ENCODE measurements around the gene APH1B.
"Not testable (repeated sequence)": the region's sequence is repeated elsewhere in the genome, so short reads cannot be mapped to it uniquely, and the experiment has no call there.

The APH1B gene

DNA sequence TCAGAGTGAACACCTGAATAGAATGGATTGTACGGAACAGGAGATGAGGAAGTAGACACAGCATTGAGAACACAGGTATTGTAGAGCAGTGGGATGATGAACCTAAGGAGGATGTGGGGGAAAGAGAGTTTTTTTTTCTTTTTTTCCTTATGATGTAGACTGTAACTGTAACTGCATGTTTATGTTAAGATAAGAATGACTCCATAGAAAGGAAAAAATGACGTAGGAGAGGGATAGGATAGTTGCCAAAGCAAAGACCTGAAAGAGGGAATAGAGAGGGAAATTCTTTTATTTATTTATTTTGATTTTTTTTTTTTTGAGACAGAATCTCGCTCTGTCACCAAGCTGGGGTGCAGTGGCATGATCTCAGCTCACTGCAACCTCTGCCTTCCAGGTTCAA lies 33.2 kb downstream of the APH1B start:
- no peak for DNase-seq
- Histone ChIP-seq H3K27ac (no peak overlapping the region), H3K27me3 (replicated peaks) (no peaks in the 10 kb centered on the region), H3K4me3 (ENCODE audit: low read depth, low read length) (no peak overlapping the region), H3K36me3 (replicated peaks) (peaks cover 6% of the 10 kb centered on the region)
- in situ Hi-C loops (cut with HindIII; ENCODE audit: low pct_ligation_motif_present, low sequenced_read_pairs), result no loop called here
- TF ChIP-seq, protein P1, sequence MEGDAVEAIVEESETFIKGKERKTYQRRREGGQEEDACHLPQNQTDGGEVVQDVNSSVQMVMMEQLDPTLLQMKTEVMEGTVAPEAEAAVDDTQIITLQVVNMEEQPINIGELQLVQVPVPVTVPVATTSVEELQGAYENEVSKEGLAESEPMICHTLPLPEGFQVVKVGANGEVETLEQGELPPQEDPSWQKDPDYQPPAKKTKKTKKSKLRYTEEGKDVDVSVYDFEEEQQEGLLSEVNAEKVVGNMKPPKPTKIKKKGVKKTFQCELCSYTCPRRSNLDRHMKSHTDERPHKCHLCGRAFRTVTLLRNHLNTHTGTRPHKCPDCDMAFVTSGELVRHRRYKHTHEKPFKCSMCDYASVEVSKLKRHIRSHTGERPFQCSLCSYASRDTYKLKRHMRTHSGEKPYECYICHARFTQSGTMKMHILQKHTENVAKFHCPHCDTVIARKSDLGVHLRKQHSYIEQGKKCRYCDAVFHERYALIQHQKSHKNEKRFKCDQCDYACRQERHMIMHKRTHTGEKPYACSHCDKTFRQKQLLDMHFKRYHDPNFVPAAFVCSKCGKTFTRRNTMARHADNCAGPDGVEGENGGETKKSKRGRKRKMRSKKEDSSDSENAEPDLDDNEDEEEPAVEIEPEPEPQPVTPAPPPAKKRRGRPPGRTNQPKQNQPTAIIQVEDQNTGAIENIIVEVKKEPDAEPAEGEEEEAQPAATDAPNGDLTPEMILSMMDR (IDR thresholded peaks at IDR 0.05; ENCODE audit: low read depth, low read length, missing control alignments), result no peak

DNA sequence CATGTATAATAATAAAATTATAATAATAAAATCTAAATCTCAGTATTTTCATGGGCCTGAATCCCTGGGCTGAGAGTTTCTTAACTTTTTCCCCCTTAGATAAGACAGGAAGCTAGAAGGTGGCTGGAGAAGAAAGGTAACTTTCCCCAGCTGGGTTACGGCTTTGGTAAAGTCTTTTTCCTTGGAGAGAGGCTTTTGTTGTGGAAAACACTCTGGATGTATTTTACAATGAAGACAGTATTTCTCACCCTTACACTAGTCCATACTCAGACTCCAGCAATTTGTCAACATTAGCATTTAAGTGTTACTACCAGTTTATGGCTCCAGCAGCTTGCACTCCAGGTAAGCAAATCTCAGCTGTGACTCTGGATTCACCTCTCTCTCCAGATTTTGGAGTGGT lies 34.9 kb downstream of the APH1B start:
- Histone ChIP-seq H3K27ac (no peak overlapping the region), H3K27me3 (replicated peaks) (no peaks in the 10 kb centered on the region), H3K36me3 (replicated peaks) (no peaks in the 10 kb centered on the region), H3K4me3 (ENCODE audit: low read depth, low read length) (no peak overlapping the region)
- TF ChIP-seq, protein P1 (IDR thresholded peaks at IDR 0.05; ENCODE audit: low read depth, low read length, missing control alignments), result no peak
- no peak for DNase-seq
- in situ Hi-C loops (cut with HindIII; ENCODE audit: low pct_ligation_motif_present, low sequenced_read_pairs), result no loop called here

DNA sequence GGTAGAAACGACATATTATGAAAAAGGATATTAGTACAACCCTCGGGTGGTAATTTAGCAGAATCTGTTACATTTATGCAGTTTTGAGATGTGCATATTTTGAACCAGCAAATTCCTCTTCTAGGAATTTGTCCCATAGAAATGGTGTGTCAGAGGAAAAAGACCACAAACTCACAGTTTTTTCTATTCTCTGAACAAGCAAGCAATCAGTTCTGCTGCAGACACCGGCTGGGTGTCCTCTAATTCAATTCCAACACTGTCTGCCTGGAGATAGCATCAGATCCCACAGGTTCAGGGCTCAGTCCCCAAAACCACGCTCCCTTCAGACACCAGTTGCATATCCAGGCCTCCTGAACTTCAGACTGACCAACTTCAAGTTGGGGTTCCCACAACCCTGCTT lies 36.4 kb downstream of the APH1B start:
- no peak overlapping the region for H3K27ac ChIP-seq
- H3K36me3 ChIP-seq (replicated peaks), result no peaks in the 10 kb centered on the region
- H3K27me3 ChIP-seq (replicated peaks), result no peaks in the 10 kb centered on the region
- in situ Hi-C loops (cut with HindIII; ENCODE audit: low pct_ligation_motif_present, low sequenced_read_pairs), result no loop called here
- H3K4me3 ChIP-seq (ENCODE audit: low read depth, low read length), result no peak overlapping the region
- DNase-seq, result no peak
- TF ChIP-seq, protein P1 (IDR thresholded peaks at IDR 0.05; ENCODE audit: low read depth, low read length, missing control alignments), result no peak

DNA sequence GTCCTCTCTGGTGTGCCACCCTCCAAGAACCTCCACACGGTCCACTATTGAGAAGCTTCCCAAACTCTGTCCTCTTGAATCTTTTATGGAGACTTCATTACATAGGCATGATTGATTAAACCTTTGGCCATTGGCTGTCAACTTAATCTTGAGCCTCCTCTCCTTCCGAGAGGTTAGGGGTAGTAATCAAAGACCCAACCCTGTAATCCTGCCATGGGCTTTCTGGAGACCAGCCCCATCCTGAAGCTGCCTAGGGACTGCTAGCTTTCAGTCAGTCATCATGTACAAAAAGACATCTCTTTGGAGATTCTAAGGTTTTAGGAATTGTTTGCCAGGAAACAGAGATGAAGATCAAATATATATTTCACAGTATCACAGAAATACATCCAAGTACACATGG lies 37.0 kb downstream of the APH1B start:
- TF ChIP-seq, protein P1 (IDR thresholded peaks at IDR 0.05; ENCODE audit: low read depth, low read length, missing control alignments), result no peak
- no peak overlapping the region for H3K27ac ChIP-seq

DNA sequence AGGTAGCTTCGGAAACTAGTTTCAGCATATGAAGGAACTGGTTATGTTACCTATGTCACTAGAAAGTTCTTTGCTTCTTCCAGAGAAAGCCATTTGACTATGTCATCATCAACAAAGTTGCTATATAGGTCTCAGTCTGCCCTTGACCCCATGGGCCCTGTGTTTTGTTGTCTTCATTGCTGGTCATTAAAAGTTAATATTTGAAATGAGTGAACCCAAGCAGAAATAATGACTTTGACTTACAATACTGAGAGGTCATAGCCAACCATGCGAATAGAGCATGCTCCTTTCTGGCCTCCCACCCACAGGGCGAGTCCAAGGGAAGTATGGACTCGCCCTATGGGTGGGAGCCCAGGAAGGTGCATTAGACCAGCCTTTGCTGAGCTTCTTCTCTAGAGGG lies 40.9 kb downstream of the APH1B start:
- DNase-seq, result no peak
- no peaks in the 10 kb centered on the region for H3K36me3 ChIP-seq (replicated peaks)
- H3K27me3 ChIP-seq (replicated peaks), result no peaks in the 10 kb centered on the region
- in situ Hi-C loops (cut with HindIII; ENCODE audit: low pct_ligation_motif_present, low sequenced_read_pairs), result no loop called here
- H3K27ac ChIP-seq, result no peak overlapping the region
- H3K4me3 ChIP-seq (ENCODE audit: low read depth, low read length), result no peak overlapping the region
- TF ChIP-seq, protein P1 (IDR thresholded peaks at IDR 0.05; ENCODE audit: low read depth, low read length, missing control alignments), result no peak

More for the DNA sequence above, 37.0 kb downstream of the APH1B start:
- Histone ChIP-seq H3K4me3 (ENCODE audit: low read depth, low read length) (no peak overlapping the region), H3K27me3 (replicated peaks) (no peaks in the 10 kb centered on the region), H3K36me3 (replicated peaks) (no peaks in the 10 kb centered on the region)
- DNase-seq, result no peak
- in situ Hi-C loops (cut with HindIII; ENCODE audit: low pct_ligation_motif_present, low sequenced_read_pairs), result no loop called here

DNA sequence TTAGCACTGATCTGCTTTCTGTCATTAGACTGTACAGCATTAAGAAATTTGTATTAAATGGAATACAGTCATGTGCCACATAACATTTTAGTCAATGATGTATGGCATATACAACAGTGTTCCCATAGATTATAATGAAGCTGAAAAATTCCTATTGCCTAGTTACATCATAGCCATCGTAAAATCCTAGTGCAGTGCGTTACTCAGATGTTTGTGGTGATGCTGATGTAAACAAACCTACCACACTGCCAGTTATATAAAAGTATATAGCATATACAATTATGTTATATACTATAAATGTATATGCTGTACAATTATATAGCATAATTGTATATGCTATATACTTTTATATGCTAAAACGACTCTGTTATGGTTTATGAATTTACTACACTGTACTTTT lies 41.7 kb downstream of the APH1B start:
- TF ChIP-seq, protein P1 (IDR thresholded peaks at IDR 0.05; ENCODE audit: low read depth, low read length, missing control alignments), result no peak

DNA sequence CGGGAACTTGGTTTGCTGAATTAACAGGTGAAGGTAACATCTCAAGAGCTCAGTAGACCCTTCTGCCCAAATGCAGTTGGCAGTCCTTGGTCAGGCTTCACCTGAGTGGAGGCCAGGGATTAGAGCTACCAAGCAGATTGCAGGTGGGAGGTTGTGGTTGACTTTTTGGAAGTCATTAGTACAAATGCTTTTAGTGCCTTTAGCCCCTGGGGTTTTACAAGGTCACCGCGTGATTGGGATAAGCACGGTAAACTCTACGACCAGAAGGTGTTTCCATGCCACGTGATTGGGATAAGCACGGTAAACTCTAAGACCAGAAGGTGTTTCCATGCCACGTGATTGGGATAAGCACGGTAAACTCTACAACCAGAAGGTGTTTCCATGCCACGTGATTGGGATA lies 43.0 kb downstream of the APH1B start:
- H3K27me3 ChIP-seq (replicated peaks); in situ Hi-C loops (cut with HindIII; ENCODE audit: low pct_ligation_motif_present, low sequenced_read_pairs); H3K27ac ChIP-seq; DNase-seq; H3K36me3 ChIP-seq (replicated peaks); H3K4me3 ChIP-seq (ENCODE audit: low read depth, low read length): not testable (repeated sequence)

More for the DNA sequence above, 41.7 kb downstream of the APH1B start:
- in situ Hi-C loops (cut with HindIII; ENCODE audit: low pct_ligation_motif_present, low sequenced_read_pairs), result no loop called here
- no peak for DNase-seq
- H3K27ac ChIP-seq, result no peak overlapping the region
- H3K4me3 ChIP-seq (ENCODE audit: low read depth, low read length), result no peak overlapping the region
- H3K36me3 ChIP-seq (replicated peaks), result no peaks in the 10 kb centered on the region
- H3K27me3 ChIP-seq (replicated peaks), result no peaks in the 10 kb centered on the region

DNA sequence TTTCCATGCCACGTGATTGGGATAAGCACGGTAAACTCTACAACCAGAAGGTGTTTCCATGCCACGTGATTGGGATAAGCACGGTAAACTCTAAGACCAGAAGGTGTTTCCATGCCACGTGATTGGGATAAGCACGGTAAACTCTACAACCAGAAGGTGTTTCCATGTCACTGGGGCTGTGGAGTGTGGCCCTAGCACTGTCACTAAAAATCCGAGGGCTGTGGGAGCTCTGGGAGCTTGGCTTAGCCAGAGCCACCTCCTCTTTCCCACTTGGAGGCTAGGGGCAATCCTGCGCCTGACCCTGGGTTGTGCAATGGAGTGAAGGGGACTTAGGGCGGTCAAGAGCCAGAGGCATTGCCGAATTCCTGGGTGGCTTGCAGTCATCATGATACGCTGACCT lies 43.6 kb downstream of the APH1B start:
- H3K27me3 ChIP-seq (replicated peaks); in situ Hi-C loops (cut with HindIII; ENCODE audit: low pct_ligation_motif_present, low sequenced_read_pairs); H3K4me3 ChIP-seq (ENCODE audit: low read depth, low read length); H3K27ac ChIP-seq; H3K36me3 ChIP-seq (replicated peaks); DNase-seq: not testable (repeated sequence)

All from brain microvascular endothelial cell (primary cell).